Liver (tissue), 9 donors: ENCODE results near the gene GIMAP6. TPM values are rescaled to one million over a fixed set of nuclear protein-coding genes. Genes with fewer than 3 reads are reported as not detected.
A peak's percentile ranks its signal among the peaks of the same experiment; 100 is the strongest.

ENCODE experiments used
- DNase-seq: peaks from one replicate; pipeline ENCODE4 v3.0.0-alpha.2; 2017; ENCODE audit warnings: low spot score
- H3K27ac ChIP-seq, 2 donors: one replicate each; pipeline ENCODE4 v1.7.0; 2013; ENCODE audit warnings: inconsistent platforms in 2 of 2, low read length in 2 of 2, control low read depth in 1 of 2, low read depth in 1 of 2, mild to moderate bottlenecking in 1 of 2
- H3K27me3 ChIP-seq, 4 donors: one replicate each; pipeline versions ENCODE4 v1.6.1 to v1.7.0; 2013; ENCODE audit warnings: low read length in 3 of 4, inconsistent platforms in 1 of 4, mild to moderate bottlenecking in 1 of 4, moderate library complexity in 1 of 4; ENCODE audit not compliant: control insufficient read depth in 4 of 4, insufficient read depth in 4 of 4
- H3K36me3 ChIP-seq, 4 donors: one replicate each; pipeline versions ENCODE4 v1.6.1 to v1.7.0; 2013; ENCODE audit warnings: low read length in 3 of 4, mild to moderate bottlenecking in 3 of 4, low read depth in 1 of 4, moderate library complexity in 1 of 4; ENCODE audit not compliant: control insufficient read depth in 4 of 4, insufficient read depth in 3 of 4
- H3K4me1 ChIP-seq, 4 donors: one replicate each; pipeline versions ENCODE4 v1.6.1 to v1.7.0; 2013; ENCODE audit warnings: low read length in 3 of 4, mild to moderate bottlenecking in 3 of 4, moderate library complexity in 1 of 4; ENCODE audit not compliant: control insufficient read depth in 4 of 4, insufficient read depth in 4 of 4
- H3K4me3 ChIP-seq, 3 donors: one replicate each; pipeline versions ENCODE4 v1.6.1 to v1.7.0; 2013; ENCODE audit warnings: low read length in 3 of 3, control low read depth in 1 of 3, low read depth in 1 of 3, mild to moderate bottlenecking in 1 of 3
- H3K9ac ChIP-seq, 2 donors: one replicate each; pipeline ENCODE4 v1.7.0; 2013; ENCODE audit warnings: low read length in 2 of 2, mild to moderate bottlenecking in 2 of 2, moderate library complexity in 2 of 2, control low read depth in 1 of 2, low read depth in 1 of 2
- H3K9me3 ChIP-seq, 4 donors: one replicate each; pipeline versions ENCODE4 v1.6.1 to v1.7.0; 2013; ENCODE audit warnings: low read length in 3 of 4; ENCODE audit not compliant: control insufficient read depth in 4 of 4
- ATF3 ChIP-seq: IDR thresholded peaks from 2 replicates; pipeline ENCODE4 v1.6.1; 2016; ENCODE audit warnings: antibody characterized with exemption
- EGR1 ChIP-seq, 2 donors: IDR thresholded peaks; 2 replicates each; pipeline ENCODE4 v1.6.1; 2016 to 2018; ENCODE audit warnings: antibody characterized with exemption in 2 of 2, low read depth in 2 of 2
- FOXA1 ChIP-seq: IDR thresholded peaks from 2 replicates; pipeline ENCODE4 v1.6.1; 2016; ENCODE audit warnings: antibody characterized with exemption
- GABPA ChIP-seq, 2 donors: IDR thresholded peaks in 1 of 2; conservative IDR thresholded peaks in 1 of 2; 2 replicates each; pipeline ENCODE4 v1.6.1; 2016; ENCODE audit warnings: antibody characterized with exemption in 2 of 2, mild to moderate bottlenecking in 1 of 2, moderate library complexity in 1 of 2
- HNF4A ChIP-seq, 2 donors: conservative IDR thresholded peaks; 2 replicates each; pipeline ENCODE4 v1.6.1; 2016; ENCODE audit warnings: antibody characterized with exemption in 2 of 2, mild to moderate bottlenecking in 2 of 2
- HNF4G ChIP-seq: IDR thresholded peaks from 2 replicates; pipeline ENCODE4 v1.6.1; 2016; ENCODE audit warnings: antibody characterized with exemption
- JUND ChIP-seq, 2 donors: IDR thresholded peaks; 2 replicates each; pipeline ENCODE4 v1.6.1; 2016; ENCODE audit warnings: antibody characterized with exemption in 2 of 2
- MAX ChIP-seq: IDR thresholded peaks from 2 replicates; pipeline ENCODE4 v1.6.1; 2016; ENCODE audit warnings: antibody characterized with exemption
- NR2F2 ChIP-seq: IDR thresholded peaks from 2 replicates; pipeline ENCODE4 v1.6.1; 2016; ENCODE audit warnings: antibody characterized with exemption
- RAD21 ChIP-seq, 2 donors: IDR thresholded peaks; 2 replicates each; pipeline ENCODE4 v1.6.1; 2016; ENCODE audit warnings: antibody characterized with exemption in 2 of 2, mild to moderate bottlenecking in 2 of 2
- REST ChIP-seq: IDR thresholded peaks from 2 replicates; pipeline ENCODE4 v1.6.1; 2016; ENCODE audit warnings: antibody characterized with exemption, mild to moderate bottlenecking
- RXRA ChIP-seq, 2 donors: IDR thresholded peaks; 2 replicates each; pipeline ENCODE4 v1.6.1; 2017 to 2018; ENCODE audit warnings: antibody characterized with exemption in 2 of 2, mild to moderate bottlenecking in 1 of 2
- TAF1 ChIP-seq: conservative IDR thresholded peaks from 2 replicates; pipeline ENCODE4 v1.6.1; 2016; ENCODE audit warnings: antibody characterized with exemption, mild to moderate bottlenecking
- YY1 ChIP-seq: IDR thresholded peaks from 2 replicates; pipeline ENCODE4 v1.6.1; 2016; ENCODE audit warnings: antibody characterized with exemption, mild to moderate bottlenecking
- WGBS: extraction: QIAGEN DNeasy Blood & Tissue Kit; methylation state at CpG from one replicate; pipeline ENCODE4 v1.1.7; 2013; 5-methylcytosine and 5-hydroxymethylcytosine counted together
- polyA plus RNA-seq, 2 donors: library from polyadenylated mRNA; stranded (reverse) in 1 of 2; unstranded in 1 of 2; fragments of 200-250 nt in 1 of 2; fragments of >200 nt in 1 of 2; fragmentation: Nextera tagmentation in 1 of 2; extraction: Ambion mirVana in 1 of 2; gene quantifications; one replicate each; pipeline versions ENCODE4 v1.2.1 to v1.2.3, GENCODE V29; 2013 to 2015
- total RNA-seq, 2 donors: library from RNA; depleted of rRNA; stranded (reverse); fragments of >200 nt; gene quantifications; one replicate each; pipeline ENCODE4 v1.2.3, GENCODE V29; 2014
- TF ChIP-seq, protein P1 (sequence below): fragments of 150-350 bp; IDR thresholded peaks from 2 replicates; pipeline ENCODE4 v1.5.1; 2017; ENCODE audit warnings: improper control_type of control experiment, low read depth, low read length; ENCODE audit not compliant: missing input control
- TF ChIP-seq, protein P2 (sequence below): IDR thresholded peaks from 2 replicates; pipeline ENCODE4 v1.6.1; 2016; ENCODE audit warnings: antibody characterized with exemption
- donor health status: healthy.
- donor health status: healthy.
- donor health status: healthy.
- donor health status: healthy.
- donor health status: healthy.

The GIMAP6 gene
- total and polyA plus RNA-seq, 4 donors, result 2.0 to 17.5 (median 11.9) TPM

GRCh38 chr7:150594805-150595204 lies 37.4 kb downstream of the GIMAP6 start:
- no peak for DNase-seq
- no peak overlapping the region for H3K27ac ChIP-seq
- H3K4me3 ChIP-seq, result no peak overlapping the region
- no peak overlapping the region for H3K9ac ChIP-seq
- H3K27me3 ChIP-seq, result no peaks in the 10 kb centered on the region
- 75% methylated on average over 2 of the region's 2 CpGs for WGBS
- peaks cover 0 to 4% (median 1%) of the 10 kb centered on the region in 4 donors for H3K9me3 ChIP-seq
- TF ChIP-seq EGR1 (IDR thresholded peaks at IDR 0.05; ENCODE audit: low read depth in 2 of 2), result no peak
- TF ChIP-seq REST, result no peak
- TF ChIP-seq RXRA (IDR thresholded peaks at IDR 0.05), result no peak
- no peak for TF ChIP-seq YY1
- no peak for TF ChIP-seq MAX
- no peak for TF ChIP-seq HNF4A (conservative IDR thresholded peaks at IDR 0.05)
- TF ChIP-seq JUND (IDR thresholded peaks at IDR 0.05), result no peak
- no peak for TF ChIP-seq NR2F2
- TF ChIP-seq FOXA1, result no peak
- TF ChIP-seq GABPA (IDR thresholded peaks at IDR 0.05 in 1 of 2, conservative IDR thresholded peaks at IDR 0.05 in 1 of 2), result no peak
- no peak for TF ChIP-seq ATF3
- no peak for TF ChIP-seq TAF1
- TF ChIP-seq HNF4G, result no peak
- no peaks in the 10 kb centered on the region for H3K36me3 ChIP-seq
- H3K4me1 ChIP-seq, result no peaks in the 10 kb centered on the region

DNA sequence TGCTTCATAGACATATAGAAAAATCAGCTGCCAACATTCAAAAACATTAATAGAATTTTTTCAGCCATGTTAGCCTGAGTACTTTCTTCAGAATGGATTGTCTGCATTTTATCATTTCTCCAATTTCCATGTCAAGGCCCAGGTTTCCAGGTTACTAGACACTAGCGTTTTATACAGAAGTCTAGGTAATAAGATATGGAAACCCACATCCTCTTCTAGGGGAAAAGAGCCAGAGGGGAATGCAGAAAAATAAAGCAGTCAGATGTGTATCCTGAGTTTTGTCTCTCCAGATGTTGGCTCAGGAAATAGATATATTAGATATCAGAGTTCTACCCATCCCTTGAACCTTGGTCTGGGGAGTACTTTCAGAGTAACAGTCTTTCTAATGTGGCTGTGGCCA lies 44.6 kb downstream of the GIMAP6 start:
- no peak for TF ChIP-seq FOXA1
- TF ChIP-seq REST, result no peak
- TF ChIP-seq ATF3, result no peak
- TF ChIP-seq NR2F2, result no peak
- TF ChIP-seq, protein P1, sequence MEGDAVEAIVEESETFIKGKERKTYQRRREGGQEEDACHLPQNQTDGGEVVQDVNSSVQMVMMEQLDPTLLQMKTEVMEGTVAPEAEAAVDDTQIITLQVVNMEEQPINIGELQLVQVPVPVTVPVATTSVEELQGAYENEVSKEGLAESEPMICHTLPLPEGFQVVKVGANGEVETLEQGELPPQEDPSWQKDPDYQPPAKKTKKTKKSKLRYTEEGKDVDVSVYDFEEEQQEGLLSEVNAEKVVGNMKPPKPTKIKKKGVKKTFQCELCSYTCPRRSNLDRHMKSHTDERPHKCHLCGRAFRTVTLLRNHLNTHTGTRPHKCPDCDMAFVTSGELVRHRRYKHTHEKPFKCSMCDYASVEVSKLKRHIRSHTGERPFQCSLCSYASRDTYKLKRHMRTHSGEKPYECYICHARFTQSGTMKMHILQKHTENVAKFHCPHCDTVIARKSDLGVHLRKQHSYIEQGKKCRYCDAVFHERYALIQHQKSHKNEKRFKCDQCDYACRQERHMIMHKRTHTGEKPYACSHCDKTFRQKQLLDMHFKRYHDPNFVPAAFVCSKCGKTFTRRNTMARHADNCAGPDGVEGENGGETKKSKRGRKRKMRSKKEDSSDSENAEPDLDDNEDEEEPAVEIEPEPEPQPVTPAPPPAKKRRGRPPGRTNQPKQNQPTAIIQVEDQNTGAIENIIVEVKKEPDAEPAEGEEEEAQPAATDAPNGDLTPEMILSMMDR, result no peak
- no peak for TF ChIP-seq JUND (IDR thresholded peaks at IDR 0.05)
- TF ChIP-seq RAD21 (IDR thresholded peaks at IDR 0.05), result no peak
- TF ChIP-seq EGR1 (IDR thresholded peaks at IDR 0.05; ENCODE audit: low read depth in 2 of 2), result no peak
- TF ChIP-seq, protein P2, sequence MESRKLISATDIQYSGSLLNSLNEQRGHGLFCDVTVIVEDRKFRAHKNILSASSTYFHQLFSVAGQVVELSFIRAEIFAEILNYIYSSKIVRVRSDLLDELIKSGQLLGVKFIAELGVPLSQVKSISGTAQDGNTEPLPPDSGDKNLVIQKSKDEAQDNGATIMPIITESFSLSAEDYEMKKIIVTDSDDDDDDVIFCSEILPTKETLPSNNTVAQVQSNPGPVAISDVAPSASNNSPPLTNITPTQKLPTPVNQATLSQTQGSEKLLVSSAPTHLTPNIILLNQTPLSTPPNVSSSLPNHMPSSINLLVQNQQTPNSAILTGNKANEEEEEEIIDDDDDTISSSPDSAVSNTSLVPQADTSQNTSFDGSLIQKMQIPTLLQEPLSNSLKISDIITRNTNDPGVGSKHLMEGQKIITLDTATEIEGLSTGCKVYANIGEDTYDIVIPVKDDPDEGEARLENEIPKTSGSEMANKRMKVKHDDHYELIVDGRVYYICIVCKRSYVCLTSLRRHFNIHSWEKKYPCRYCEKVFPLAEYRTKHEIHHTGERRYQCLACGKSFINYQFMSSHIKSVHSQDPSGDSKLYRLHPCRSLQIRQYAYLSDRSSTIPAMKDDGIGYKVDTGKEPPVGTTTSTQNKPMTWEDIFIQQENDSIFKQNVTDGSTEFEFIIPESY, result no peak
- TF ChIP-seq HNF4G, result no peak
- Histone ChIP-seq H3K27ac (peak overlapping the region in 1 of 2 donors; percentile 38), H3K9ac (no peak overlapping the region), H3K4me3 (no peak overlapping the region), H3K36me3 (no peaks in the 10 kb centered on the region), H3K27me3 (no peaks in the 10 kb centered on the region), H3K9me3 (no peaks in the 10 kb centered on the region), H3K4me1 (peaks cover 0 to 8% (median 3%) of the 10 kb centered on the region in 4 donors)
- 81% methylated on average over 1 of the region's 1 CpG for WGBS
- DNase-seq, result no peak
